ENCODE results near the gene COPG2. TPM values are rescaled to one million over a fixed set of nuclear protein-coding genes. Genes with fewer than 3 reads are reported as not detected.

The COPG2 gene
- total RNA-seq, 1 experiment from 2014 or later, result 50.9 TPM

GRCh38 chr7:130627775-130628174 lies 40.8 kb downstream of the COPG2 start:
- ChIA-PET CTCF (no interaction called here), POLR2A (interaction anchor here (1.3 kb wide), 1 partner anchor 11 kb away, joined by 4 read pairs; no protein-coding TSS in a partner anchor)
- ATAC-seq, result no peak
- Mint-ChIP-seq H3K27me3 (ENCODE audit: low read depth) (no peaks in the 10 kb centered on the region; the same call in 1 of the 2 replicates), H3K4me1 (no peaks in the 10 kb centered on the region), H3K4me3 (no peak overlapping the region), H3K9me3 (peaks cover 39% of the 10 kb centered on the region), H3K27ac (no peak overlapping the region), H3K36me3 (peaks cover 25% of the 10 kb centered on the region)
- no peak for DNase-seq (ENCODE audit: low spot score)
- TF ChIP-seq NR1H2 (CRISPR knock-in tag; IDR thresholded peaks at IDR 0.05), result no peak
- no peak for TF ChIP-seq ZNF423 (CRISPR knock-in tag; IDR thresholded peaks at IDR 0.05)
- TF ChIP-seq ZNF138 (CRISPR knock-in tag; conservative IDR thresholded peaks at IDR 0.05), result no peak
- TF ChIP-seq TP53 (CRISPR knock-in tag; IDR thresholded peaks at IDR 0.05), result no peak
- TF ChIP-seq GABPB1 (CRISPR knock-in tag; IDR thresholded peaks at IDR 0.05), result no peak
- TF ChIP-seq ATF1 (CRISPR knock-in tag; IDR thresholded peaks at IDR 0.05), result no peak
- TF ChIP-seq TEAD1 (CRISPR knock-in tag; IDR thresholded peaks at IDR 0.05), result no peak
- no peak for TF ChIP-seq CREM (CRISPR knock-in tag; IDR thresholded peaks at IDR 0.05)
- TF ChIP-seq ZNF263 (CRISPR knock-in tag; IDR thresholded peaks at IDR 0.05; ENCODE audit: low read depth), result no peak

GRCh38 chr7:130622866-130623265 lies 45.7 kb downstream of the COPG2 start:
- ATAC-seq, result no peak
- Mint-ChIP-seq H3K36me3 (peaks cover 5% of the 10 kb centered on the region; the same call in 1 of the 2 replicates), H3K4me3 (no peak overlapping the region), H3K9me3 (peaks cover 5% of the 10 kb centered on the region; the same call in 1 of the 2 replicates), H3K27me3 (ENCODE audit: low read depth) (no peaks in the 10 kb centered on the region), H3K4me1 (no peaks in the 10 kb centered on the region), H3K27ac (no peak overlapping the region)
- TF ChIP-seq ZNF512 (CRISPR knock-in tag; IDR thresholded peaks at IDR 0.05; ENCODE audit: borderline replicate concordance) (no peak), ZBTB43 (CRISPR knock-in tag; IDR thresholded peaks at IDR 0.05) (no peak), ZNF671 (CRISPR knock-in tag; IDR thresholded peaks at IDR 0.05) (no peak), ZNF263 (CRISPR knock-in tag; IDR thresholded peaks at IDR 0.05; ENCODE audit: low read depth) (no peak), E2F5 (CRISPR knock-in tag; IDR thresholded peaks at IDR 0.05) (no peak), ATF3 (CRISPR knock-in tag; conservative IDR thresholded peaks at IDR 0.05) (no peak)
- DNase-seq (ENCODE audit: low spot score), result no peak
- ChIA-PET CTCF (no interaction called here), POLR2A (no interaction called here)

- DNase-seq (ENCODE audit: low spot score) (no peak), ATAC-seq (no peak)
- Mint-ChIP-seq H3K27ac (no peak overlapping the region), H3K27me3 (ENCODE audit: low read depth) (no peaks in the 10 kb centered on the region), H3K36me3 (peaks cover 55% of the 10 kb centered on the region), H3K4me1 (no peaks in the 10 kb centered on the region), H3K9me3 (peaks cover 14% of the 10 kb centered on the region), H3K4me3 (no peak overlapping the region)
- POLR2A ChIA-PET, result interaction anchor here (1.3 kb wide), 1 partner anchor 234 kb away, joined by 3 read pairs; no protein-coding TSS in a partner anchor
- no peak for TF ChIP-seq NR1H2 (CRISPR knock-in tag; IDR thresholded peaks at IDR 0.05)
- TF ChIP-seq SMAD4 (CRISPR knock-in tag; IDR thresholded peaks at IDR 0.05), result no peak
- TF ChIP-seq JAZF1 (CRISPR knock-in tag; IDR thresholded peaks at IDR 0.05), result no peak
- no peak for TF ChIP-seq STAT6 (CRISPR knock-in tag; conservative IDR thresholded peaks at IDR 0.05; ENCODE audit: low read depth)
- TF ChIP-seq PREB (CRISPR knock-in tag; IDR thresholded peaks at IDR 0.05; ENCODE audit: borderline replicate concordance), result no peak
- no peak for TF ChIP-seq IRF2 (CRISPR knock-in tag; IDR thresholded peaks at IDR 0.05; ENCODE audit: borderline replicate concordance, low read depth)
- TF ChIP-seq ZNF232 (CRISPR knock-in tag; IDR thresholded peaks at IDR 0.05), result no peak
- no peak for TF ChIP-seq ATF3 (CRISPR knock-in tag; conservative IDR thresholded peaks at IDR 0.05)
- no peak for TF ChIP-seq CTCF (IDR thresholded peaks at IDR 0.05)
- CTCF ChIA-PET, result no interaction called here
Measured at GRCh38 chr7:130615583-130615982, 53.0 kb downstream of the COPG2 start.
